Mesenchymal stem cell (in vitro differentiated cells and primary cell): ENCODE data around the gene MIOX.
A peak's percentile ranks its signal among the peaks of the same experiment; 100 is the strongest.

Experiments
- DNase-seq: peaks from one replicate; pipeline ENCODE4 v3.0.0-alpha.2; 2013
- H2AFZ ChIP-seq: one replicate; pipeline ENCODE4 v1.6.1; 2013; ENCODE audit warnings: low read depth, mild to moderate bottlenecking, control low read depth, inconsistent platforms, low read length, moderate library complexity
- H2AK5ac ChIP-seq: 2 replicates; pipeline ENCODE4 v1.6.1; 2013; ENCODE audit warnings: low read length, moderate library complexity, mild to moderate bottlenecking, inconsistent platforms; ENCODE audit not compliant: severe bottlenecking
- H2BK120ac ChIP-seq: one replicate; pipeline ENCODE4 v1.6.1; 2013; ENCODE audit warnings: low read depth, mild to moderate bottlenecking, inconsistent platforms, low read length, moderate library complexity
- H2BK12ac ChIP-seq, 2 experiments: one replicate each; pipeline ENCODE4 v1.6.1; 2013; ENCODE audit warnings: inconsistent platforms in 2 of 2, low read length in 2 of 2, mild to moderate bottlenecking in 2 of 2, moderate library complexity in 2 of 2, control low read depth in 1 of 2
- H2BK15ac ChIP-seq: one replicate; pipeline ENCODE4 v1.6.1; 2013; ENCODE audit warnings: mild to moderate bottlenecking, low read depth, inconsistent platforms; ENCODE audit not compliant: poor library complexity, severe bottlenecking
- H2BK5ac ChIP-seq: 2 replicates; pipeline ENCODE4 v1.6.1; 2013; ENCODE audit warnings: low read depth, mild to moderate bottlenecking, low read length, control low read depth, inconsistent platforms; ENCODE audit not compliant: poor library complexity, severe bottlenecking
- H3K14ac ChIP-seq, 2 experiments: one replicate each; pipeline ENCODE4 v1.6.1; 2013; ENCODE audit warnings: inconsistent platforms in 2 of 2, low read length in 2 of 2, control low read depth in 1 of 2, mild to moderate bottlenecking in 1 of 2, moderate library complexity in 1 of 2
- H3K18ac ChIP-seq, 2 experiments: one replicate each; pipeline ENCODE4 v1.6.1; 2013; ENCODE audit warnings: inconsistent platforms in 2 of 2, low read length in 2 of 2, control low read depth in 1 of 2, low read depth in 1 of 2, mild to moderate bottlenecking in 1 of 2
- H3K23ac ChIP-seq, 2 experiments: one replicate each; pipeline ENCODE4 v1.6.1; 2013; ENCODE audit warnings: inconsistent platforms in 2 of 2, low read length in 2 of 2, mild to moderate bottlenecking in 2 of 2, moderate library complexity in 2 of 2, control low read depth in 1 of 2
- H3K27ac ChIP-seq: 2 replicates; pipeline ENCODE4 v1.5.1; 2013; ENCODE audit warnings: mild to moderate bottlenecking, moderate library complexity, low read length, control low read depth, inconsistent platforms; ENCODE audit not compliant: poor library complexity, severe bottlenecking
- H3K27me3 ChIP-seq, 2 experiments: 2 replicates each; pipeline versions ENCODE4 v1.6.1 to v1.7.0; 2013; ENCODE audit warnings: low read length in 2 of 2, mild to moderate bottlenecking in 2 of 2, moderate library complexity in 2 of 2, control low read depth in 1 of 2, inconsistent platforms in 1 of 2; ENCODE audit not compliant: control insufficient read depth in 1 of 2, insufficient read depth in 1 of 2
- H3K36me3 ChIP-seq, 2 experiments: 2 replicates each; pipeline versions ENCODE4 v1.6.1 to v1.7.0; 2013; ENCODE audit warnings: low read length in 2 of 2, control low read depth in 1 of 2, inconsistent platforms in 1 of 2, low read depth in 1 of 2, mild to moderate bottlenecking in 1 of 2; ENCODE audit not compliant: insufficient read depth in 2 of 2, control insufficient read depth in 1 of 2
- H3K4ac ChIP-seq, 2 experiments: one replicate each; pipeline ENCODE4 v1.6.1; 2013; ENCODE audit warnings: inconsistent platforms in 2 of 2, low read length in 2 of 2, mild to moderate bottlenecking in 2 of 2, moderate library complexity in 2 of 2, control low read depth in 1 of 2, low read depth in 1 of 2
- H3K4me1 ChIP-seq: 2 replicates; pipeline ENCODE4 v1.6.1; 2013; ENCODE audit warnings: low read depth, low read length, control low read depth; ENCODE audit not compliant: control insufficient read depth, insufficient read depth
- H3K4me2 ChIP-seq: 2 replicates; pipeline ENCODE4 v1.6.1; 2013; ENCODE audit warnings: low read length, mild to moderate bottlenecking, inconsistent platforms; ENCODE audit not compliant: poor library complexity, severe bottlenecking
- H3K4me3 ChIP-seq, 2 experiments: 2 replicates each; pipeline versions ENCODE4 v1.5.1 to v1.7.0; 2013; ENCODE audit warnings: low read length in 2 of 2, mild to moderate bottlenecking in 2 of 2, control low read depth in 1 of 2, low read depth in 1 of 2; ENCODE audit not compliant: insufficient read depth in 1 of 2
- H3K79me1 ChIP-seq: replicated peaks from 2 replicates; pipeline ENCODE4 v1.6.1; 2013; ENCODE audit warnings: mild to moderate bottlenecking, control low read depth, low read length, inconsistent platforms; ENCODE audit not compliant: poor library complexity, severe bottlenecking
- H3K9ac ChIP-seq: 2 replicates; pipeline ENCODE4 v1.7.0; 2013; ENCODE audit warnings: mild to moderate bottlenecking, low read length, moderate library complexity
- H3K9me3 ChIP-seq: 2 replicates; pipeline ENCODE4 v1.7.0; 2013; ENCODE audit warnings: mild to moderate bottlenecking, low read length; ENCODE audit not compliant: control insufficient read depth
- H4K8ac ChIP-seq: one replicate; pipeline ENCODE4 v1.6.1; 2013; ENCODE audit warnings: inconsistent platforms, mild to moderate bottlenecking, low read length, moderate library complexity
- H4K91ac ChIP-seq: one replicate; pipeline ENCODE4 v1.6.1; 2013; ENCODE audit warnings: mild to moderate bottlenecking, low read length, inconsistent platforms
- WGBS: methylation state at CpG from one replicate; pipeline ENCODE4 v1.1.7; 2013; ENCODE audit warnings: mixed read lengths; 5-methylcytosine and 5-hydroxymethylcytosine counted together

The MIOX gene

DNA sequence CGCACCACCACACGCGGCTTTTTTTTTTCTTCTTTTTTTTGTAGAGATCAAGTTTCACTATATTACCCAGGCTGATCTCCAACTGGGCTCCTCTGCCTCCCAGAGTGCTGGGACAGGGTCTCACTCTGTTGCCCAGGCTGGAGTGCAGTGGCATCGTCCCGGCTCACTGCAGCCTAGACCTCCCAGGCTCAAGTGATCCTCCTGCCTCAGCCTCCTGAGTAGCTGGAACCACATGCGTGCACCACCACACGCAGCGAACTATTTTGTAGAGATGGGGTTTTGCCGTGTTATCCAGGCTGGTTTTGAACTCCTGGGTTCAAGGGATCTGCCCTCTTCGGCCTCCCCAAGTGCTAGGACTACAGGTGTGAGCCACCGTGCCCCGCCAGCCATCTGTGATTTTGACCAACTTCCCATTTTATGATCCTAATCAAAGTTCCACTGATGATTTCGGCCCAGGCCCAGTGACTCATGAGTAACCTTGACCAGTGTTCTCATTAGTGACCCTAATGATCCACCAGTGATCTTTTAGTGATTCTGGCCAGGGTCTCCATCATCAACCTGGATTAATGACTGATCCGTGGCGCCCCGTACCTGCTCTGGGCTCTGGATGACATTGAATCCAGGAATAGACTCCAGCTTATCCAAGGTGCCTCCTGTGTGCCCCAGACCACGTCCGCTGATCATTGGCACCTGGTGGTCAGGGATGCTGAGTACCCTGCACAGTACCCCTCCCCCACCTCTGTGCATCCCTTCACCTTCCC, 41.4 kb downstream of the MIOX start:
- Histone ChIP-seq H3K36me3 (peaks cover 9 to 15% of the 10 kb centered on the region in 2 experiments), H3K14ac (no peak overlapping the region), H2BK5ac (no peak overlapping the region), H2AK5ac (no peak overlapping the region), H3K27me3 (peaks cover 0 to 24% of the 10 kb centered on the region in 2 experiments), H3K4me3 (no peak overlapping the region), H3K9me3 (no peaks in the 10 kb centered on the region), H2AFZ (no peak overlapping the region), H4K91ac (no peak overlapping the region), H2BK15ac (peak overlapping the region; percentile 26), H3K18ac (peak overlapping the region in 1 of 2 experiments; percentile 50), H2BK12ac (no peak overlapping the region), H3K9ac (no peak overlapping the region), H3K4ac (no peak overlapping the region), H3K27ac (no peak overlapping the region), H3K23ac (no peak overlapping the region), H3K4me1 (peaks cover 60% of the 10 kb centered on the region), H2BK120ac (no peak overlapping the region), H3K79me1 (peaks cover 9% of the 10 kb centered on the region), H3K4me2 (no peak overlapping the region), H4K8ac (no peak overlapping the region)
- 96% methylated on average over 18 of the region's 18 CpGs for WGBS
- peak; percentile 9 for DNase-seq

- H2AFZ ChIP-seq, result no peak overlapping the region
- no peak overlapping the region for H2BK15ac ChIP-seq
- peak overlapping the region in 1 of 2 experiments; percentile 81 for H2BK12ac ChIP-seq
- H3K27me3 ChIP-seq, result peaks cover 0 to 27% of the 10 kb centered on the region in 2 experiments
- H3K4ac ChIP-seq, result no peak overlapping the region
- H3K4me1 ChIP-seq, result peaks cover 55% of the 10 kb centered on the region
- peak overlapping the region; percentile 6 for H4K91ac ChIP-seq
- H3K9me3 ChIP-seq, result no peaks in the 10 kb centered on the region
- no peak overlapping the region for H2BK120ac ChIP-seq
- H3K18ac ChIP-seq, result peak overlapping the region in 1 of 2 experiments; percentile 88
- H3K4me2 ChIP-seq, result no peak overlapping the region
- no peak overlapping the region for H3K27ac ChIP-seq
- peak overlapping the region; percentile 93 for H3K9ac ChIP-seq
- no peak overlapping the region for H3K14ac ChIP-seq
- H2AK5ac ChIP-seq, result no peak overlapping the region
- no peak overlapping the region for H4K8ac ChIP-seq
- H2BK5ac ChIP-seq, result no peak overlapping the region
- peaks cover 2 to 8% of the 10 kb centered on the region in 2 experiments for H3K36me3 ChIP-seq
- H3K4me3 ChIP-seq, result peak overlapping the region in 1 of 2 experiments; percentile 85
- no peak overlapping the region for H3K23ac ChIP-seq
- WGBS, result 83% methylated on average over 15 of the region's 15 CpGs
- DNase-seq, result peak; percentile 9
- H3K79me1 ChIP-seq, result peaks cover 5% of the 10 kb centered on the region
Measured at GRCh38 chr22:50528682-50529415, 42.2 kb downstream of the MIOX start.

DNA sequence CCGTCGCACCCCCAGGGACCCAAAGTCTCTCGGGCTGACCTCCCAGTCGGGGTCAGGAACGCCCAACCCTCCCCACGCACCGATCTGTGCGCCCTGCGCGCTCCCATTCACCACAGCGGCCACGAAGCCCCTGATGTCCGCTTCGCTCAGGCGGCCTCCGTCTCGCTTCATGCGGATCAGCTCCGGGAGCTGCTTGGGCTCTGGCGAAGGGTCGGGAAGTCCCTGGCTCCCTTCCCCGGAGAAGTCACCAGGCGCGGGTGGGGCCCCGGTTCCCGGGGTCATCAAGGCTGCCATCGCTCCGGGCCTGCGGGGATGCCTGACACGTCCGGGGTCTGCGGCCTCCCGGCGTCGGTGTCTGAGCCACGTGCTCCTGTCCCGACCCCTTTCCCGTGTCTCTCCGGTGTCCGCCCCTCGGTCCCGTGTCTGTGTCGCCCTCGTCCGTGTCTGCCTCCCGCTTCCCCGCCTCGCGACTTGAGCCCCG, 42.8 kb downstream of the MIOX start:
- Histone ChIP-seq H2BK120ac (peak overlapping the region; percentile 45), H3K4ac (peak overlapping the region; percentile 89 to 93), H2BK12ac (peak overlapping the region in 1 of 2 experiments; percentile 94), H3K9me3 (no peaks in the 10 kb centered on the region), H3K4me2 (no peak overlapping the region), H2AFZ (no peak overlapping the region), H4K8ac (peak overlapping the region; percentile 96), H3K79me1 (peaks cover 5% of the 10 kb centered on the region), H3K9ac (peak overlapping the region; percentile 93), H3K18ac (peak overlapping the region; percentile 86 to 88), H3K4me1 (peaks cover 49% of the 10 kb centered on the region), H2BK5ac (no peak overlapping the region), H2AK5ac (no peak overlapping the region), H3K23ac (peak overlapping the region in 1 of 2 experiments; percentile 98), H3K36me3 (peaks cover 0 to 3% of the 10 kb centered on the region in 2 experiments), H2BK15ac (no peak overlapping the region), H3K14ac (peak overlapping the region in 1 of 2 experiments; percentile 87), H3K27ac (no peak overlapping the region), H3K4me3 (peak overlapping the region; percentile 38 to 85), H4K91ac (peak overlapping the region; percentile 98), H3K27me3 (peaks cover 0 to 27% of the 10 kb centered on the region in 2 experiments)
- DNase-seq, result peak; percentile 39
- WGBS, result 43% methylated on average over 40 of the region's 50 CpGs
